Heart left ventricle (tissue), 13 donors: ENCODE measurements around the gene NEK7.
"Not testable (repeated sequence)": the region's sequence is repeated elsewhere in the genome, so short reads cannot be mapped to it uniquely, and the experiment has no call there.

ENCODE experiments used
- CTCF ChIP-seq, 12 donors: fragments of 200-600 bp; sonication (generic) in 4 of 12; IDR thresholded peaks; one replicate each; pipeline versions ENCODE4 v1.5.0 to v1.8.0; 2018 to 2022; ENCODE audit warnings: antibody characterized with exemption in 12 of 12, mild to moderate bottlenecking in 5 of 12
- POLR2A ChIP-seq, 2 donors: fragments of 450-650 bp; IDR thresholded peaks; one replicate each; pipeline ENCODE4 v1.6.1; 2017; ENCODE audit warnings: antibody characterized with exemption in 2 of 2, mild to moderate bottlenecking in 2 of 2, moderate library complexity in 2 of 2
- donor health status: ischemic (EF 13 %, LVEDD 7.1; RV severe dilation, severe dysfunction).
- donor health status: DM: no; HTN: yes; CAD: no.
- donor health status: DM: no; HTN: no; CAD: no.
- donor health status: ischemic (EF 25% LVEDD 6.9; RV normal size, moderate dysfunction).
- donor health status: ischemic (EF 25% LVEDD 5.7; RV mildly dilated, moderate dysfunction).
- donor health status: ischemic (EF 35%, LVEDD 5.7; RV mildly dilated, moderate dysfunction).
- donor health status: nonischemic (EF 11% LVEDD 7.7; RV severe dilation, severe dysfunction).
- donor health status: DM: yes; HTN: yes; CAD: no.
- donor health status: PGD.
- donor health status: ischemic (EF 29% LVEDD 5.4; RV normal size, mild dysfunction).
- donor health status: nonischemic (EF 23%, LVEDD 6.1; RV moderate dilation, normal function).

- TF ChIP-seq POLR2A, CTCF (IDR thresholded peaks at IDR 0.05): not testable (repeated sequence)
Observed at GRCh38 chr1:198130053-198130452, 26.7 kb upstream of the NEK7 start.
